ENCODE data around the gene CELF3.

- no peak for TF ChIP-seq CTCF (IDR thresholded peaks at IDR 0.05)
- no peak for TF ChIP-seq POLR2A (IDR thresholded peaks at IDR 0.05)
These were observed 9.9 kb downstream of the CELF3 start for GRCh38 chr1:151706464-151707415.

Data from right lobe of liver (tissue), 4 donors.